Endothelial cell of umbilical vein (primary cell): ENCODE results near the gene DYNLT5.
A peak's percentile ranks its signal among the peaks of the same experiment; 100 is the strongest.

Source experiments
- EZH2 ChIP-seq: IDR thresholded peaks from 2 replicates; pipeline ENCODE4 v1.6.1; 2012; ENCODE audit warnings: borderline replicate concordance, low read depth, mild to moderate bottlenecking, moderate library complexity, low read length, inconsistent platforms; ENCODE audit not compliant: severe bottlenecking
- GATA2 ChIP-seq: IDR thresholded peaks from 2 replicates; pipeline ENCODE4 v1.7.0; 2011; ENCODE audit warnings: low read depth, mild to moderate bottlenecking, moderate library complexity, mixed read lengths, low read length; ENCODE audit not compliant: insufficient read length, insufficient read depth
- TF ChIP-seq, protein P1 (sequence below), 2 donors: IDR thresholded peaks; 1 replicate in 1 of 2; 2 replicates in 1 of 2; pipeline ENCODE4 v1.5.1; 2011; ENCODE audit warnings: low read length in 2 of 2, mild to moderate bottlenecking in 2 of 2, moderate library complexity in 2 of 2, control low read depth in 1 of 2, inconsistent platforms in 1 of 2, low read depth in 1 of 2; ENCODE audit not compliant: insufficient read depth in 1 of 2; ENCODE audit errors: extremely low read depth in 1 of 2
- TF ChIP-seq, protein P2 (sequence below): IDR thresholded peaks from 2 replicates; pipeline ENCODE4 v1.6.1; 2011; ENCODE audit not compliant: insufficient read depth, insufficient read length

DNA sequence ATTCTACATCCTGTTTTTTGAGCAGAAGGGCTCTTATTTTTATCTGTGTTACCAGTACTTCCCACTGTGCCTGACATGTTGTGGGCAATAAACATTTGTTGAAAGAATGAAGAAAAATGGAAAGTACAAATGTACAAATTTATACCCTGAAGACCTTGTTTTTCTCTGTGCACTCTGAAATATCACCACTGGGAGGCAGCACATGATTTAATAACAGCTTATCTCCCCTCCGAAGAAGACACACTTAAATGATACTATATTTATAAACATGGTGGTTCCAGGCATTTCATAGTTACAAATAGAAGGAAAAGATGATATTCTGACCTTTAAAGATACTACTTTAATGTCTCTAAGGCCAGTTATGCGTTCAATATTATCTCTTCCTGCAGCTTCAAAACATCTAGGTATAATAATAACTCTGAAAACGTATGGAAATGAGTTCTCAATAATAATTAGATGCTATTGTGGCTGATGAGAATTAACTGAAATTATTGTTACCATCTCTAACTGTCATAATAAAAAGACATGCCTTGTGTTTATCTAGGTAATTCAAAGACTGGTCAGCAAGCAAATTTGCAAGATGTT is 12.8 kb downstream of the DYNLT5 start:
- TF ChIP-seq EZH2 (no peak), GATA2 (no peak)
- TF ChIP-seq, protein P1, sequence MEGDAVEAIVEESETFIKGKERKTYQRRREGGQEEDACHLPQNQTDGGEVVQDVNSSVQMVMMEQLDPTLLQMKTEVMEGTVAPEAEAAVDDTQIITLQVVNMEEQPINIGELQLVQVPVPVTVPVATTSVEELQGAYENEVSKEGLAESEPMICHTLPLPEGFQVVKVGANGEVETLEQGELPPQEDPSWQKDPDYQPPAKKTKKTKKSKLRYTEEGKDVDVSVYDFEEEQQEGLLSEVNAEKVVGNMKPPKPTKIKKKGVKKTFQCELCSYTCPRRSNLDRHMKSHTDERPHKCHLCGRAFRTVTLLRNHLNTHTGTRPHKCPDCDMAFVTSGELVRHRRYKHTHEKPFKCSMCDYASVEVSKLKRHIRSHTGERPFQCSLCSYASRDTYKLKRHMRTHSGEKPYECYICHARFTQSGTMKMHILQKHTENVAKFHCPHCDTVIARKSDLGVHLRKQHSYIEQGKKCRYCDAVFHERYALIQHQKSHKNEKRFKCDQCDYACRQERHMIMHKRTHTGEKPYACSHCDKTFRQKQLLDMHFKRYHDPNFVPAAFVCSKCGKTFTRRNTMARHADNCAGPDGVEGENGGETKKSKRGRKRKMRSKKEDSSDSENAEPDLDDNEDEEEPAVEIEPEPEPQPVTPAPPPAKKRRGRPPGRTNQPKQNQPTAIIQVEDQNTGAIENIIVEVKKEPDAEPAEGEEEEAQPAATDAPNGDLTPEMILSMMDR (IDR thresholded peaks at IDR 0.05; ENCODE audit: extremely low read depth in 1 of 2, insufficient read depth in 1 of 2, low read depth in 1 of 2, low read length in 2 of 2), result peak; percentile 48 to 54
- TF ChIP-seq, protein P2, sequence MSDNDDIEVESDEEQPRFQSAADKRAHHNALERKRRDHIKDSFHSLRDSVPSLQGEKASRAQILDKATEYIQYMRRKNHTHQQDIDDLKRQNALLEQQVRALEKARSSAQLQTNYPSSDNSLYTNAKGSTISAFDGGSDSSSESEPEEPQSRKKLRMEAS, result no peak
